ENCODE data around the gene STIM1. TPM values are rescaled to one million over a fixed set of nuclear protein-coding genes. Genes with fewer than 3 reads are reported as not detected.

Gene STIM1
- total RNA-seq, 1 donor from 2014 or later, result 60.8 TPM

DNA sequence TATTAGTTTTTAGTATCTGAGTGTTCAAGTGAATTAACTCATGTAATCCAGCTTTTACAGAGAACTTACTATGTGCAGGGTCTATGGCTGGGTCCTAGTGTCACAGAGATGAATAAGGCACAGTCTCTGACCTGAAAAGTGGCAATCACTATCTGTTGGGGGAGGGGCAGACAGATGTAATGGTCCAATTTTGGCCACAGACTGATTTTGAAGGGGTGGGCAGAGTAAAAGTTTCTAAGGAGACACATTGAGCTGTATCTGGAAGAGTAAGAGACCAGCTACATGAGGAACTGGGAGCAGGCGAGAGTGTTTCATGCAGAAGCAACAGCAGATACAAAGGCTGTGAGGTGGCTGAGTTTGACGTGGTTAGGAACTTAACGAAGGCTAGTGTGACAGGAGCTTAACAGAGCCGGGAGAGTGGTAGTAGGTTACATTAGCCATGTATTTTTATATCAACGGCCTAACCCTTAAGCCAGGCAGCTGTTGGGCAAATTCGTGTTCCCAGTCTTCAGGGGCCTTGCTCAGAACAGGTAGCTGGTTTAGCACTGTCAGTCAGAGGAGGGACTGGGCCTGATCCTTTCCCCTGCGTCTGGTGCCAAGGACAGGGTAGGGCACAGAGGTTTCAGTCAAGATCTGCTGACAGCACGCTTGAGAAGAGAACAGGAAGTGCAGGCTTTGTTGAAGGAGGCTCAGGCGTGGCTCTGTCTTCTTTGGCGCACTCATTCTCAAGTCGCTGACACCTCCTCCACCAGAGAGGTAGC is 1.4 kb upstream of the STIM1 start:
- H3K4me3 ChIP-seq (ENCODE audit: low read depth, low read length), result no peak overlapping the region

DNA sequence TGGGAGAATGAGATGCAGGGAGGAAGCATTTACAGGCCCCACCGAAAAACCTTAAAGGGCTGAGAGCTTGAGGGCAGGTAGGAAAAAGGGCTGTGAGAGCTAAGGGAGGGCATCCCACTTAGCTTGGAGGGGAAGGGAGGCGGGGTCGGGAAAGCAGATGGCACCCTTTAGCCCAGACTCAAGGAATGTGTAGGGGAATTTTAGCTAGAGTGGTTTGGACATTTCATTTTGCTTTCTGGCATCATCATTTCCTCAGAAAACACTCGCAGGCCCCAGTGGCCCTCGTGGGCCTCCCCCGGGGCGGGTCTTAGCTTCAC is 846 bp upstream of the STIM1 start:
- no peaks in the 10 kb centered on the region for H3K27me3 ChIP-seq (ENCODE audit: control insufficient read depth, insufficient read depth, low read length)
- TF ChIP-seq, protein P1, sequence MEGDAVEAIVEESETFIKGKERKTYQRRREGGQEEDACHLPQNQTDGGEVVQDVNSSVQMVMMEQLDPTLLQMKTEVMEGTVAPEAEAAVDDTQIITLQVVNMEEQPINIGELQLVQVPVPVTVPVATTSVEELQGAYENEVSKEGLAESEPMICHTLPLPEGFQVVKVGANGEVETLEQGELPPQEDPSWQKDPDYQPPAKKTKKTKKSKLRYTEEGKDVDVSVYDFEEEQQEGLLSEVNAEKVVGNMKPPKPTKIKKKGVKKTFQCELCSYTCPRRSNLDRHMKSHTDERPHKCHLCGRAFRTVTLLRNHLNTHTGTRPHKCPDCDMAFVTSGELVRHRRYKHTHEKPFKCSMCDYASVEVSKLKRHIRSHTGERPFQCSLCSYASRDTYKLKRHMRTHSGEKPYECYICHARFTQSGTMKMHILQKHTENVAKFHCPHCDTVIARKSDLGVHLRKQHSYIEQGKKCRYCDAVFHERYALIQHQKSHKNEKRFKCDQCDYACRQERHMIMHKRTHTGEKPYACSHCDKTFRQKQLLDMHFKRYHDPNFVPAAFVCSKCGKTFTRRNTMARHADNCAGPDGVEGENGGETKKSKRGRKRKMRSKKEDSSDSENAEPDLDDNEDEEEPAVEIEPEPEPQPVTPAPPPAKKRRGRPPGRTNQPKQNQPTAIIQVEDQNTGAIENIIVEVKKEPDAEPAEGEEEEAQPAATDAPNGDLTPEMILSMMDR (IDR thresholded peaks at IDR 0.05; ENCODE audit: insufficient read depth, low read length, severe bottlenecking), result no peak
- FAIRE-seq, result no peak
- H3K36me3 ChIP-seq (ENCODE audit: control insufficient read depth, insufficient read depth, low read length), result no peaks in the 10 kb centered on the region
- DNase-seq (ENCODE audit: low read depth), result no peak
- H3K4me3 ChIP-seq (ENCODE audit: low read depth, low read length), result peak overlapping the region; percentile 80

More for the DNA sequence above, 1.4 kb upstream of the STIM1 start:
- Histone ChIP-seq H3K27me3 (ENCODE audit: control insufficient read depth, insufficient read depth, low read length) (no peaks in the 10 kb centered on the region), H3K36me3 (ENCODE audit: control insufficient read depth, insufficient read depth, low read length) (no peaks in the 10 kb centered on the region)
- DNase-seq (ENCODE audit: low read depth), result peak; percentile 51
- no peak for FAIRE-seq
- TF ChIP-seq, protein P1 (IDR thresholded peaks at IDR 0.05; ENCODE audit: insufficient read depth, low read length, severe bottlenecking), result no peak

DNA sequence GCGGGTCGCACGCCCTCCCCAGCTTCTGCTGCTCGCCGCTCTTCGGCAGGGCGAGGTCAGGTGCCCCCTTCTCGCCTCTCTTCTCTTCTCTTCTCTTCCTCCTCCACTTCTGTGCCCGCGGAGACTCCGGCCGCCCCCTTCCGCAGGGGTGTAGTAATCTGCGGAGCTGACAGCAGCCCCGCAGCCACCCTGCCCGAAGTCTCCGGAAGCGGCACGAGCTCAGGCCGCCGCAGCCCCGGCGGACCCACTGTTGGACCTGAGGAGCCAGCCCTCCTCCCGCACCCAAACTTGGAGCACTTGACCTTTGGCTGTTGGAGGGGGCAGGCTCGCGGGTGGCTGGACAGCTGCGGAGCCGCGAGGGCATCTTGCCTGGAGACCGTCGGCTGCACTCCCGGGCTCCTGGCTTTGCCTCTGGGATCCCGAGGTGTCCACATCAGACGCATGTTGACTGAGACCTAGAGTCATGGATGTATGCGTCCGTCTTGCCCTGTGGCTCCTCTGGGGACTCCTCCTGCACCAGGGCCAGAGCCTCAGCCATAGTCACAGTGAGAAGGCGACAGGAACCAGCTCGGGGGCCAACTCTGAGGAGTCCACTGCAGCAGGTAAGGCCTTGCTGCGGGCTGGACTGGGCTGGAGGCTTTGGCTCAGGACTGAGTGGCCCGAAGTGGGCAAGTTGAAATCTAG is 486 bp downstream of the STIM1 start:
- no peak for FAIRE-seq
- TF ChIP-seq, protein P1 (IDR thresholded peaks at IDR 0.05; ENCODE audit: insufficient read depth, low read length, severe bottlenecking), result no peak
- H3K4me3 ChIP-seq (ENCODE audit: low read depth, low read length), result peak overlapping the region; percentile 80
- no peak for DNase-seq (ENCODE audit: low read depth)
- H3K27me3 ChIP-seq (ENCODE audit: control insufficient read depth, insufficient read depth, low read length), result no peaks in the 10 kb centered on the region
- H3K36me3 ChIP-seq (ENCODE audit: control insufficient read depth, insufficient read depth, low read length), result no peaks in the 10 kb centered on the region

DNA sequence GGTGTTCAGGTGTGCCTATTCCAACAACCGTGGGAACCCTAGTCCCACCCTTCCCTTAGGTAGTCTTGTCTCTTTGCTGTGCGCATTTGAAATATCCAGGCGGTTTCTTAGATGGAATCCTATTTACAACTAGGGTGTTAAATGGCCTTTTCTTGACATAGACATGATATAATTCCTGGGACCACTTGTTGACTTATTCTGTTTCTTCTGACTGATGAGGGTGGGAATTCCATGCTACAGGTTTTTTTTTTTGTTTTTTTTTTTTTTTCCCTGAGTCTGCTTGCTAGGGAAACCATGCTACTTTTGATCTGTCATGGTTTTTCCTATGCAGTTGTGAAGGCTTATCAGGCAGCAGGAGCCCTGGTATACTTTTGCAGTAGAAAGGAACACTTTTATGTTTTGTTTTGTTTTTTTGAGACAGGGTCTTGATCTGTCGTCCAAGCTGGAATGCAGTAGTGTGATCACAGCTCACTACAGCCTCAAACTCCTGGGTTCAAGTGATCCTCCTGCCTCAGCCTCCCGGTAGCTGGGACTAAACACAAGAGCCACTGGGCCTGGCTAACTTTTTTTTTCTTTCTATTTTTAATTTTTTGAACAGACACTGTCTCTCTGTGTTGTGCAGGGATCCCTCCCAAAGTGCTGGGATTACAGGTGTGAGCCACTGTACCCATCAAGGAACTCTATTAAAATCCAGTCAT is 1.5 kb downstream of the STIM1 start:
- FAIRE-seq, result no peak
- Histone ChIP-seq H3K36me3 (ENCODE audit: control insufficient read depth, insufficient read depth, low read length) (no peaks in the 10 kb centered on the region), H3K27me3 (ENCODE audit: control insufficient read depth, insufficient read depth, low read length) (no peaks in the 10 kb centered on the region), H3K4me3 (ENCODE audit: low read depth, low read length) (peak overlapping the region; percentile 80)
- TF ChIP-seq, protein P1 (IDR thresholded peaks at IDR 0.05; ENCODE audit: insufficient read depth, low read length, severe bottlenecking), result no peak
- no peak for DNase-seq (ENCODE audit: low read depth)

DNA sequence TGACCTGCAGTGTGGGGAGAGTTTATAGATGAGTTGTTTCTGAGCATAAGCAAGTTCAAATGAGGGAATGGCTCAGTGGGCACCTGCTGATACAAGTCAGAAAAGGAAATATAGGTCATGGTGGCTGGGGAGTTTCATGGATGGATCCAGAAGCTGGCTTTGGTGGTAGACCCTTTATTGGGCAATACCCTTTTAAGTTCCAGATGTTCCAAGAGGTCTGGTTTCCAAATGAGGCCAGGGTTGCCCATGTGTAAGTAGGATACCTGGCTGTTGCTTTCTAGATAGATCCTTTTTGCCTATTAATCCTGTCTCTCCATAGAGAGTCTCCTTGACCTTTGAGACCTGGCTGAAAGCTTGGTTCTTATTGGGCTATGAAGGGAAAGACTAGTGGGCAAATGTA is 2.2 kb downstream of the STIM1 start:
- TF ChIP-seq, protein P1 (IDR thresholded peaks at IDR 0.05; ENCODE audit: insufficient read depth, low read length, severe bottlenecking), result no peak
- H3K4me3 ChIP-seq (ENCODE audit: low read depth, low read length), result no peak overlapping the region
- no peak for FAIRE-seq

More for the DNA sequence above, 2.2 kb downstream of the STIM1 start:
- no peaks in the 10 kb centered on the region for H3K36me3 ChIP-seq (ENCODE audit: control insufficient read depth, insufficient read depth, low read length)
- DNase-seq (ENCODE audit: low read depth), result no peak
- H3K27me3 ChIP-seq (ENCODE audit: control insufficient read depth, insufficient read depth, low read length), result no peaks in the 10 kb centered on the region

All from bronchial epithelial cell (primary cell).